GM06990 (cell line): ENCODE measurements around the gene OSMR.
"Not testable (repeated sequence)": the region's sequence is repeated elsewhere in the genome, so short reads cannot be mapped to it uniquely, and the experiment has no call there.

Source experiments
- DNase-seq: peaks from one replicate; pipeline ENCODE4 v3.0.0-alpha.2; 2011; ENCODE audit not compliant: insufficient read length; ENCODE audit errors: extremely low read depth
- H3K27me3 ChIP-seq: replicated peaks from 2 replicates; pipeline ENCODE4 v1.6.0; 2011; ENCODE audit warnings: low read length; ENCODE audit not compliant: control insufficient read depth, insufficient read depth
- H3K36me3 ChIP-seq: 2 replicates; pipeline ENCODE4 v1.5.1; 2011; ENCODE audit warnings: low read length; ENCODE audit not compliant: control insufficient read depth, insufficient read depth
- H3K4me3 ChIP-seq: replicated peaks from 2 replicates; pipeline ENCODE4 v1.5.1; 2011; ENCODE audit warnings: low read depth, mild to moderate bottlenecking, control low read depth, low read length
- TF ChIP-seq, protein P1 (sequence below): IDR thresholded peaks from 2 replicates; pipeline ENCODE4 v1.5.1; 2011; ENCODE audit warnings: low read length, control low read depth, mild to moderate bottlenecking, inconsistent platforms; ENCODE audit not compliant: insufficient read depth, poor library complexity, severe bottlenecking

The OSMR gene

DNA sequence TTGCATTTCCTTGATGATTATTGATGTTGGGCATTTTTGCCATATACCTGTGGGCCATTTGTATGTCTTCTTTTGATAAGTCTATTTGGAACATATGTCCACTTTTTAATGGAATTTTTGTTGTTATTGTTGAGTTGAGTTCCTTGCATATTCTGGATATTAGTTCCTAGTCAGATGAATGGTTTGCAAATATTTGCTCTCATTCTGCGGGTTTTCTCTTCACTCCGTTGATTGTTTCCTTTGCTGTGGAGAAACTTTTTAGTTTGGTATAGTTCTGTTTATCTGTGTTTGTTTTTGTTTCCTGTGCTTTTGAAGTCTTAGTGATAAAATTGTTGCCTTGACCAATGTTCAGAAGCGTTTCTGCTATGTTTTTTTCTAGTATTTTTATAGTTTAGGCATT lies 13.0 kb downstream of the OSMR start:
- H3K27me3 ChIP-seq = no peaks in the 10 kb centered on the region
- H3K36me3 ChIP-seq = no peaks in the 10 kb centered on the region
- H3K4me3 ChIP-seq = no peak overlapping the region
- TF ChIP-seq, protein P1, sequence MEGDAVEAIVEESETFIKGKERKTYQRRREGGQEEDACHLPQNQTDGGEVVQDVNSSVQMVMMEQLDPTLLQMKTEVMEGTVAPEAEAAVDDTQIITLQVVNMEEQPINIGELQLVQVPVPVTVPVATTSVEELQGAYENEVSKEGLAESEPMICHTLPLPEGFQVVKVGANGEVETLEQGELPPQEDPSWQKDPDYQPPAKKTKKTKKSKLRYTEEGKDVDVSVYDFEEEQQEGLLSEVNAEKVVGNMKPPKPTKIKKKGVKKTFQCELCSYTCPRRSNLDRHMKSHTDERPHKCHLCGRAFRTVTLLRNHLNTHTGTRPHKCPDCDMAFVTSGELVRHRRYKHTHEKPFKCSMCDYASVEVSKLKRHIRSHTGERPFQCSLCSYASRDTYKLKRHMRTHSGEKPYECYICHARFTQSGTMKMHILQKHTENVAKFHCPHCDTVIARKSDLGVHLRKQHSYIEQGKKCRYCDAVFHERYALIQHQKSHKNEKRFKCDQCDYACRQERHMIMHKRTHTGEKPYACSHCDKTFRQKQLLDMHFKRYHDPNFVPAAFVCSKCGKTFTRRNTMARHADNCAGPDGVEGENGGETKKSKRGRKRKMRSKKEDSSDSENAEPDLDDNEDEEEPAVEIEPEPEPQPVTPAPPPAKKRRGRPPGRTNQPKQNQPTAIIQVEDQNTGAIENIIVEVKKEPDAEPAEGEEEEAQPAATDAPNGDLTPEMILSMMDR = no peak
- DNase-seq = no peak

DNA sequence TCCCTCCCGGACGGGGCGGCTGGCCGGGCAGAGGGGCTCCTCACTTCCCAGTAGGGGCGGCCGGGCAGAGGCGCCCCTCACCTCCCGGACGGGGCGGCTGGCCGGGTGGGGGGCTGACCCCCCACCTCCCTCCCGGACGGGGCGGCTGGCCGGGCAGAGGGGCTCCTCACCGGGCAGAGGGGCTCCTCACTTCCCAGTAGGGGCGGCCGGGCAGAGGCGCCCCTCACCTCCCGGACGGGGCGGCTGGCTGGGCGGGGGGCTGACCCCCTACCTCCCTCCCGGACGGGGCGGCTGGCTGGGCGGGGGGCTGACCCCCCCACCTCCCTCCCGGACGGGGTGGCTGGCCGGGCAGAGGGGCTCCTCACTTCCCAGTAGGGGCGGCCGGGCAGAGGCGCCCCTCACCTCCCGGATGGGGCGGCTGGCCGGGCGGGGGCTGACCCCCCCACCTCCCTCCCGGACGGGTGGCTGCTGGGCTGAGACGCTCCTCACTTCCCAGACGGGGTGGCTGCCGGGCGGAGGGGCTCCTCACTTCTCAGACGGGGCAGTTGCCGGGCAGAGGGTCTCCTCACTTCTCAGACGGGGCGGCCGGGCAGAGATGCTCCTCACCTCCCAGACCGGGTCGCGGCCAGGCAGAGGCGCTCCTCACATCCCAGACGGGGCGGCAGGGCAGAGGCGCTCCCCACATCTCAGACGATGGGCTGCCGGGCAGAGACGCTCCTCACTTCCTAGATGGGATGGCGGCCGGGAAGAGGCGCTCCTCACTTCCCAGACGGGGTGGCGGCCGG lies 16.4 kb downstream of the OSMR start:
- H3K36me3 ChIP-seq, H3K27me3 ChIP-seq, DNase-seq, H3K4me3 ChIP-seq: not testable (repeated sequence)

DNA sequence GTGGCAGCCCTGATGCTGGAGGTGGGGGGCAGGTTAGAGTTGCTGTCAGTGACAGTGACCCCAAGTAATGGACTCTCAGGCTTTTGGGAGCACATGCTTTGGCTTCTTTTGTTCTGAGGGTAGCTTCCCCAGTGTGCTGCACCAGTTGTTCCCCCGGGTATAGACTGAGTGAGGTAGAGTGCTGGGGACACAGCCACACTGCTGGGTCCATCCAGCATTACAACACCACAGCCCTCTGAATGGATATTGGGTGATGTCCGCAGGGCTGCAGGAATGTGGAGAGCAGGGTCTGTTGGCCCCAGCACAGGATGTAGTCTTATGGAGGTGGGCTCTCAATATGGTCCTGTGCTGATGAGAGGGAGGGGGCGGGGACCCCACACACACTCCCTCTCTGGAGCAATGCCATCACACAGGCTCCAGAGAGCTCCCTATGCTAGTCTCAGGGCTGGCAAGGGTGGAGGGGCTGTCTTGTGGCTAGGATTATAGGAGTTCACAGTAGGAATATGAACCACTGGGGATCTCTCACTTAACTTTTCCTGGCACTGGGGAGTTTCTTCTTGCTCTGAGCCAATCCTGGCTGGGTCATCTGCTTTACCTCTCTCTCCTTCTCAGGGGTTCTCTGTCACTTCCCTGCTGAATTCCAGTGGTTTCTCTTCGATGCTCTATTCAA lies 20.7 kb downstream of the OSMR start:
- no peaks in the 10 kb centered on the region for H3K36me3 ChIP-seq
- H3K4me3 ChIP-seq = no peak overlapping the region
- no peaks in the 10 kb centered on the region; the same call in 1 of the 2 replicates for H3K27me3 ChIP-seq
- no peak for DNase-seq
- TF ChIP-seq, protein P1 = no peak

DNA sequence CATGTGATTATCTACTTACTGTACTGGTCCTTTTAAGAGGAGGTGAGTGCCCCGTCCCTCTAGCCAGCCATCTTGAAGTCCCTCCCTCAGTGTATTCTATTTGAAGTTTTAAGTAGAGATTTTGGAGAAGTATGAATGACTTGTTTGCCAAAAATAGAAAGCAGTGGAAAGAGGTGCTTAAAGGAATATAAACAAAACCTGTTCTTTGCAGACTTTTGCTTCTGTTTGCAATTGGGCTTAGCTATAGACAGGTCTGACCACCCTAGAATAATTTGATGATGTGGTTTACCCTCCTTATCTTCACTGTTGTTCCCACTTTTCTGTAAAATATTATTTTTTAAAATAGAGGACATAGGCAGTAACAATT lies 21.2 kb downstream of the OSMR start:
- Histone ChIP-seq H3K27me3 (no peaks in the 10 kb centered on the region; the same call in 1 of the 2 replicates), H3K4me3 (no peak overlapping the region), H3K36me3 (no peaks in the 10 kb centered on the region)
- DNase-seq = no peak
- TF ChIP-seq, protein P1 = no peak

DNA sequence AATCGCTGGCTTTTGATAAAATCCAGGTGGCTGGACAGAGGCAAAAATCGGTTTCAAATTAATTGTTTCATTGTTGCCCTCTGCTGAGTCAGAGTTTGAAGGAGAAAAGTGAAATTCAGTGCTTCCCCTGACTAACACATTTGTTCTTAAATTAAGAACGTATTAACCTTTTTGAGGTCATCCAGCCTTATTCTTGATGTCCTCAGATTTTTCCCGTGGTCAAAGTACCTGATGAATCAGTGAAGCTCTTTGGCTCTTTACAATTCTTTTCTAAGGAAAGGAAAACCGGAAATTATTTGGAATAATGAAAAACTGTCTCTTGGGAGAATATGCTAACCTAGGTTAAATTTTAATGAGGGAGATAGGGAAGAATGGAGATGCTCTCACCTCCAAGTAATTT lies 21.6 kb downstream of the OSMR start:
- H3K36me3 ChIP-seq = no peaks in the 10 kb centered on the region
- TF ChIP-seq, protein P1 = no peak
- no peak overlapping the region for H3K4me3 ChIP-seq
- DNase-seq = no peak
- no peaks in the 10 kb centered on the region; the same call in 1 of the 2 replicates for H3K27me3 ChIP-seq

DNA sequence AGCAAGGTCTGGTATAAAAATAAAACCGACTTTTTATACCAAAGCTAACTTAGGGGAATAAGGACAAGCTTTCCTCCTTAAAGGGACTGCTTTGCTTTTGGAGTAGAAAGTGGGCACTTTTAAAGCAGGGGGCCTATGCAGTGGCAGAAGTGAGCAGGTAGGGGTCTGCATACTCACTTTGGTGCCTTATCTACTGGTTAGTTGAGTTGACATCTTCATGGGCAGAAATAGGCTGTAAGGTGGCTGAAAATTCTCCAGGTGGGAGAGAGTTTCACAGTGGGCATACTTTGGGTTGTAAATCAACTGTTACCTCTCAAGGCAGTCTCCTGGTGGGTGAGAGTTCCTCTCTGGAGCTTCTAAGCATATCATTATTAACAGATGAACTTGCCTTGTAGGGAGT lies 24.8 kb downstream of the OSMR start:
- TF ChIP-seq, protein P1 = no peak
- Histone ChIP-seq H3K36me3 (no peaks in the 10 kb centered on the region), H3K4me3 (no peak overlapping the region), H3K27me3 (no peaks in the 10 kb centered on the region; the same call in 1 of the 2 replicates)
- DNase-seq = no peak
